Measurements from ENCODE around the gene L2HGDH.

L2HGDH gene

DNA sequence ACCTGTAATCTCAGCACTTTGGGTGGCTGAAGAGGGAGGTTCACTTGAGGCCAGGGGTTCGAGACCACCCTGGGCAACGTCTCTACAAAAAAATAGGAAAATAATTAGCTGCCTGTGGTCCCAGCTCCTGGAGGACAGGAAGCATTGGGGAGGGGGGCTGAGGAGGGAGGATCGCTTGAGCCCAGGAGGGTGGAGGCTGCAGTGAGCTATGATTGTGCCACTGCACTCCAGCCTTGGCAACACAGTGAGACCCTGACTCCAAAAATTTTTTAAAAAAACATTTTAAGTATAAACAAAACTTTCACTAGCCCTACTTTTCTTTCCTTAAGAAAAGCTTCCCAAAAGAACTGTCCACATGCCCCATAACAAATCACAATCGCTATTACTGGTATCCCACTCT, 1.6 kb downstream of the L2HGDH start:
- H3K79me2 ChIP-seq (ENCODE audit: insufficient read depth, low read length), result peaks cover 29% of the 10 kb centered on the region
- 0 out of 2 replicates have a peak overlapping the region, but pooled peaks have one; percentile 78 for H3K4me2 ChIP-seq (ENCODE audit: low read length)
- no peak overlapping the region for H3K4me3 ChIP-seq (ENCODE audit: low read depth, low read length, poor library complexity, severe bottlenecking)
- peaks cover 16% of the 10 kb centered on the region for H3K4me1 ChIP-seq (ENCODE audit: insufficient read depth, low read length, severe bottlenecking)
- no peak overlapping the region for H2AFZ ChIP-seq (ENCODE audit: low read length)
- TF ChIP-seq, protein P1, sequence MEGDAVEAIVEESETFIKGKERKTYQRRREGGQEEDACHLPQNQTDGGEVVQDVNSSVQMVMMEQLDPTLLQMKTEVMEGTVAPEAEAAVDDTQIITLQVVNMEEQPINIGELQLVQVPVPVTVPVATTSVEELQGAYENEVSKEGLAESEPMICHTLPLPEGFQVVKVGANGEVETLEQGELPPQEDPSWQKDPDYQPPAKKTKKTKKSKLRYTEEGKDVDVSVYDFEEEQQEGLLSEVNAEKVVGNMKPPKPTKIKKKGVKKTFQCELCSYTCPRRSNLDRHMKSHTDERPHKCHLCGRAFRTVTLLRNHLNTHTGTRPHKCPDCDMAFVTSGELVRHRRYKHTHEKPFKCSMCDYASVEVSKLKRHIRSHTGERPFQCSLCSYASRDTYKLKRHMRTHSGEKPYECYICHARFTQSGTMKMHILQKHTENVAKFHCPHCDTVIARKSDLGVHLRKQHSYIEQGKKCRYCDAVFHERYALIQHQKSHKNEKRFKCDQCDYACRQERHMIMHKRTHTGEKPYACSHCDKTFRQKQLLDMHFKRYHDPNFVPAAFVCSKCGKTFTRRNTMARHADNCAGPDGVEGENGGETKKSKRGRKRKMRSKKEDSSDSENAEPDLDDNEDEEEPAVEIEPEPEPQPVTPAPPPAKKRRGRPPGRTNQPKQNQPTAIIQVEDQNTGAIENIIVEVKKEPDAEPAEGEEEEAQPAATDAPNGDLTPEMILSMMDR (IDR thresholded peaks at IDR 0.05; ENCODE audit: low read length), result no peak
- TF ChIP-seq EZH2 (IDR thresholded peaks at IDR 0.05; ENCODE audit: borderline replicate concordance, low read length), result no peak
- H3K27ac ChIP-seq (ENCODE audit: low read depth, low read length, poor library complexity, severe bottlenecking), result no peak overlapping the region
- no peaks in the 10 kb centered on the region for H3K9me2 ChIP-seq (ENCODE audit: low read depth, low read length)
- H3K36me3 ChIP-seq (ENCODE audit: insufficient read depth, low read length), result peaks cover 19% of the 10 kb centered on the region
- peaks cover 2% of the 10 kb centered on the region; the same call in 1 of the 2 replicates for H3K9me3 ChIP-seq (ENCODE audit: low read length)
- no peak overlapping the region for H3K9ac ChIP-seq (ENCODE audit: low read length)
- no peaks in the 10 kb centered on the region for H4K20me1 ChIP-seq (ENCODE audit: insufficient read depth, low read length)
- no peaks in the 10 kb centered on the region for H3K27me3 ChIP-seq (ENCODE audit: insufficient read depth, low read length)
- H3F3A ChIP-seq (ENCODE audit: insufficient read depth, low read length), result no peaks in the 10 kb centered on the region

DNA sequence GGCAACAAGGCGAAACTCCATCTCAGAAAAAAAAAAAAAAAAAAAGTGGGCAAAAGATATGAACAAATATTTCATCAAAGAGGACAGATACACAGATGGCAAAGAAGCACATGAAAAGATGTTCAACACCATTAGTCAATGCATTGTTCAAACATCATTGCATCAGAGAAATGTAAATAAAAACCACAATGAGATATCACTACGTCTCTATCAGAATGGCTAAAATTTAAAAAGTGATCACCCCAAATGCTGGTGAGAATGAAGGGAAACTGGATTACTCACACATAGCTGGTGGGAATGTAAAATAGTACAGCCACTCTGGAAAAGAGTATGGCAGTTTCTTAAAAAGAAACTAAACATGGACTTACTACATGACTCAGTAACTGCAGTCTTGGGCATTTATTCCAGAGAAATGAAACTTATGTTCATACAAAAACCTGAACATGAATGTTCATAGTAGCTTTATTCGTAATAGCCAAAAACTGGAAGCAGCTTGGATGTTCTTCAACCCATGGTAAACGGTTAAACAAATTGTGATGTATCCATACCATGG, 3.6 kb downstream of the L2HGDH start:
- no peak for TF ChIP-seq EZH2 (IDR thresholded peaks at IDR 0.05; ENCODE audit: borderline replicate concordance, low read length)
- TF ChIP-seq, protein P1 (IDR thresholded peaks at IDR 0.05; ENCODE audit: low read length), result no peak
- no peak overlapping the region for H3K4me3 ChIP-seq (ENCODE audit: low read depth, low read length, poor library complexity, severe bottlenecking)
- H3K36me3 ChIP-seq (ENCODE audit: insufficient read depth, low read length), result peaks cover 7% of the 10 kb centered on the region
- no peaks in the 10 kb centered on the region for H3K9me2 ChIP-seq (ENCODE audit: low read depth, low read length)
- no peaks in the 10 kb centered on the region for H4K20me1 ChIP-seq (ENCODE audit: insufficient read depth, low read length)
- H3K9ac ChIP-seq (ENCODE audit: low read length), result no peak overlapping the region
- no peak overlapping the region for H3K27ac ChIP-seq (ENCODE audit: low read depth, low read length, poor library complexity, severe bottlenecking)
- H3K4me1 ChIP-seq (ENCODE audit: insufficient read depth, low read length, severe bottlenecking), result peaks cover 20% of the 10 kb centered on the region
- no peaks in the 10 kb centered on the region for H3K9me3 ChIP-seq (ENCODE audit: low read length)
- H3K79me2 ChIP-seq (ENCODE audit: insufficient read depth, low read length), result peaks cover 29% of the 10 kb centered on the region
- H3K27me3 ChIP-seq (ENCODE audit: insufficient read depth, low read length), result no peaks in the 10 kb centered on the region
- no peak overlapping the region for H3K4me2 ChIP-seq (ENCODE audit: low read length)
- no peaks in the 10 kb centered on the region for H3F3A ChIP-seq (ENCODE audit: insufficient read depth, low read length)
- H2AFZ ChIP-seq (ENCODE audit: low read length), result no peak overlapping the region

DNA sequence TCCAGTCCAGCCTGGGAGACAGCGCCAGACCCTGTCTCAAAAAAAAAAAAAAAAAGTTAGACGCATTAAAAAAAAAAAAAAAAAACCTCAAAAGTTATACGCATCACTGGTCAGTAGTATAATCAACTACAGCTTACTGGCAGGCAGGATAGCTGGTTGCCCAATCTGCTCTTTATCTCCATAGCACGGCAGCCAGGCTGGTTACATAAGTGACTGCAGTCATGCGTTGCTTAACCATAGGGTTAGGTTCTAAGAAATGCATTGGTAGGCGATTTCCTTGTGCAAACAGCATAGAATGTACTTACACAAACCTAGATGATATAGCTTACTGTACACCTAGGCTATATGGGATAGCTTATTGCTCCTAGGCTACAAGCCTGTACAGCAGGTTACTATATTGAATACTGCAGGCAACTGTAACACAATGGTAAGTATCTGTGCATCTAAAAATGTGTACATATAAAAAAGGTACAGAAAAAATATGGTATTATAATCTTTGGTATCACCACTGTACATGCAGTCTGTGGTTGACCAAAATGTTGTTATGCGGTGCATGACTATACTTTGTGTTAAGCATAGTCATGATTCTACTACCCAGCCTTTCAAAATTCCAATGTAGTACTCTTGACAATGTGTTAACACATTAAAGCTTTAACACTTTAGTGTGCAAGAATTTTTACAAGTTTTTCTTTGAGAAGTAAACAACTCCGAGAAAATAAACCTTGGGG, 8.1 kb downstream of the L2HGDH start:
- peaks cover 13% of the 10 kb centered on the region for H3K79me2 ChIP-seq (ENCODE audit: insufficient read depth, low read length)
- no peak overlapping the region for H3K4me2 ChIP-seq (ENCODE audit: low read length)
- H3F3A ChIP-seq (ENCODE audit: insufficient read depth, low read length), result no peaks in the 10 kb centered on the region
- no peak overlapping the region for H3K9ac ChIP-seq (ENCODE audit: low read length)
- no peak overlapping the region for H3K4me3 ChIP-seq (ENCODE audit: low read depth, low read length, poor library complexity, severe bottlenecking)
- no peaks in the 10 kb centered on the region for H3K9me2 ChIP-seq (ENCODE audit: low read depth, low read length)
- no peak overlapping the region for H3K27ac ChIP-seq (ENCODE audit: low read depth, low read length, poor library complexity, severe bottlenecking)
- no peaks in the 10 kb centered on the region for H3K9me3 ChIP-seq (ENCODE audit: low read length)
- H4K20me1 ChIP-seq (ENCODE audit: insufficient read depth, low read length), result no peaks in the 10 kb centered on the region
- no peaks in the 10 kb centered on the region for H3K27me3 ChIP-seq (ENCODE audit: insufficient read depth, low read length)
- TF ChIP-seq EZH2 (IDR thresholded peaks at IDR 0.05; ENCODE audit: borderline replicate concordance, low read length), result no peak
- TF ChIP-seq, protein P1 (IDR thresholded peaks at IDR 0.05; ENCODE audit: low read length), result no peak
- peaks cover 25% of the 10 kb centered on the region for H3K36me3 ChIP-seq (ENCODE audit: insufficient read depth, low read length)
- H3K4me1 ChIP-seq (ENCODE audit: insufficient read depth, low read length, severe bottlenecking), result peaks cover 6% of the 10 kb centered on the region
- H2AFZ ChIP-seq (ENCODE audit: low read length), result no peak overlapping the region

Data from OCI-LY1 (cell line).